Measurements from ENCODE around the gene POLR2F.

Gene POLR2F

GRCh38 chr22:37904572-37905533 lies 48.6 kb upstream of the POLR2F start (continued):
- TF ChIP-seq PRDM2 (tag by site-specific recombination; IDR thresholded peaks at IDR 0.05; ENCODE audit: borderline replicate concordance) (no peak), ZNF169 (tag by site-specific recombination; IDR thresholded peaks at IDR 0.05) (no peak), ZNF610 (tag by site-specific recombination; IDR thresholded peaks at IDR 0.05; ENCODE audit: borderline replicate concordance) (no peak), IKZF3 (tag by site-specific recombination; IDR thresholded peaks at IDR 0.05) (peak; percentile 94), ZNF830 (tag by site-specific recombination; IDR thresholded peaks at IDR 0.05; ENCODE audit: low read depth) (no peak), ZNF423 (tag by site-specific recombination; IDR thresholded peaks at IDR 0.05) (no peak), SP2 (tag by site-specific recombination; IDR thresholded peaks at IDR 0.05) (peak; percentile 60), ZNF26 (tag by site-specific recombination; IDR thresholded peaks at IDR 0.05) (no peak), ZNF239 (tag by site-specific recombination; IDR thresholded peaks at IDR 0.05) (no peak; the same call in 1 of the 2 replicates), EGR2 (tag by site-specific recombination; IDR thresholded peaks at IDR 0.05; ENCODE audit: low read depth) (peak; percentile 67), ZNF645 (tag by site-specific recombination; IDR thresholded peaks at IDR 0.05) (no peak), ZNF16 (tag by site-specific recombination; IDR thresholded peaks at IDR 0.05; ENCODE audit: low read depth) (no peak), PRDM1 (tag by site-specific recombination; IDR thresholded peaks at IDR 0.05) (no peak), ZNF544 (tag by site-specific recombination; IDR thresholded peaks at IDR 0.05) (no peak), ZBTB6 (tag by site-specific recombination; IDR thresholded peaks at IDR 0.05) (no peak; the same call in 1 of the 2 replicates), ZBTB26 (tag by site-specific recombination; optimal IDR thresholded peaks at IDR 0.05) (no peak), ZNF521 (tag by site-specific recombination; IDR thresholded peaks at IDR 0.05) (no peak), HOXD13 (CRISPR knock-in tag; IDR thresholded peaks at IDR 0.05; ENCODE audit: borderline replicate concordance) (no peak), ZBTB1 (tag by site-specific recombination; IDR thresholded peaks at IDR 0.05) (no peak), ZNF214 (tag by site-specific recombination; IDR thresholded peaks at IDR 0.05; ENCODE audit: borderline replicate concordance) (no peak), ZNF148 (tag by site-specific recombination; IDR thresholded peaks at IDR 0.05; ENCODE audit: borderline replicate concordance) (no peak), RBAK (tag by site-specific recombination; IDR thresholded peaks at IDR 0.05) (0 out of 2 replicates have a peak, but pooled peaks have one; percentile 37)
